Muscle layer of duodenum (tissue), 2 donors: ENCODE data around the gene PYGB.
"Not testable (repeated sequence)": the region's sequence is repeated elsewhere in the genome, so short reads cannot be mapped to it uniquely, and the experiment has no call there.

Source experiments
- H3K27ac ChIP-seq: one replicate; pipeline ENCODE4 v1.7.0; 2013; ENCODE audit warnings: mild to moderate bottlenecking, low read length
- H3K27me3 ChIP-seq: one replicate; pipeline ENCODE4 v1.7.0; 2013; ENCODE audit warnings: low read depth, mild to moderate bottlenecking, control low read depth, low read length
- H3K36me3 ChIP-seq, 2 donors: one replicate each; pipeline ENCODE4 v1.7.0; 2013; ENCODE audit warnings: low read length in 2 of 2, control low read depth in 1 of 2, mild to moderate bottlenecking in 1 of 2; ENCODE audit not compliant: insufficient read depth in 2 of 2, control insufficient read depth in 1 of 2
- H3K4me1 ChIP-seq, 2 donors: one replicate each; pipeline ENCODE4 v1.7.0; 2013; ENCODE audit warnings: low read length in 2 of 2, mild to moderate bottlenecking in 2 of 2, control low read depth in 1 of 2, moderate library complexity in 1 of 2; ENCODE audit not compliant: insufficient read depth in 2 of 2, control insufficient read depth in 1 of 2
- H3K4me3 ChIP-seq, 2 donors: one replicate each; pipeline ENCODE4 v1.7.0; 2013; ENCODE audit warnings: low read length in 2 of 2, low read depth in 1 of 2, mild to moderate bottlenecking in 1 of 2
- H3K9me3 ChIP-seq, 2 donors: one replicate each; pipeline ENCODE4 v1.7.0; 2013; ENCODE audit warnings: low read length in 2 of 2, control low read depth in 1 of 2, mild to moderate bottlenecking in 1 of 2; ENCODE audit not compliant: control insufficient read depth in 1 of 2
- donor health status: healthy.

PYGB gene

GRCh38 chr20:25325073-25325472, 77.2 kb downstream of the PYGB start:
- H3K4me1 ChIP-seq: peaks cover 0 to 6% of the 10 kb centered on the region in 2 donors
- no peaks in the 10 kb centered on the region for H3K9me3 ChIP-seq
- no peaks in the 10 kb centered on the region for H3K27me3 ChIP-seq
- no peak overlapping the region for H3K4me3 ChIP-seq
- no peak overlapping the region for H3K27ac ChIP-seq
- peaks cover 6 to 9% of the 10 kb centered on the region in 2 donors for H3K36me3 ChIP-seq

DNA sequence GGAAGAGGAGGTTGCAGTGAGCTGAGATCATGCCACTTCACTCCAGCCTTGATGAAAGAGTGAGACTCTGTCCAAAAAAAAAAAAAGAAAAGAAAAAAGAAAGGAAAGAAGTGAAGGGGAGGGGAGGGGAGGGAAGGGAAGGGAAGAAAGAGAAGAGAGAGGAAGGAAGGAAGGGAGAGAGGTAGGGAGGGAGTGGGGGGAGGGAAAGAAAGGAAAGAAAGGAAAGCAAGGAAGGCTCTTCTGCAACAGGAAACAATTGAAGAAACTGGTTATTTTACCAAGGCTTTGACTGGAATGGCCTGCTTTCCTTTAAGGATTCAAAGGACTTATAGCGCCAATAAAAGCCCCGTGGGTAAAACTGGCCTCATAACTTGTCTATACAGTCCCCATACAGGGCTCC, 78.1 kb downstream of the PYGB start:
- H3K27ac ChIP-seq: no peak overlapping the region
- no peaks in the 10 kb centered on the region for H3K9me3 ChIP-seq
- peaks cover 6 to 9% of the 10 kb centered on the region in 2 donors for H3K36me3 ChIP-seq
- no peak overlapping the region for H3K4me3 ChIP-seq
- peaks cover 0 to 6% of the 10 kb centered on the region in 2 donors for H3K4me1 ChIP-seq
- no peaks in the 10 kb centered on the region for H3K27me3 ChIP-seq

DNA sequence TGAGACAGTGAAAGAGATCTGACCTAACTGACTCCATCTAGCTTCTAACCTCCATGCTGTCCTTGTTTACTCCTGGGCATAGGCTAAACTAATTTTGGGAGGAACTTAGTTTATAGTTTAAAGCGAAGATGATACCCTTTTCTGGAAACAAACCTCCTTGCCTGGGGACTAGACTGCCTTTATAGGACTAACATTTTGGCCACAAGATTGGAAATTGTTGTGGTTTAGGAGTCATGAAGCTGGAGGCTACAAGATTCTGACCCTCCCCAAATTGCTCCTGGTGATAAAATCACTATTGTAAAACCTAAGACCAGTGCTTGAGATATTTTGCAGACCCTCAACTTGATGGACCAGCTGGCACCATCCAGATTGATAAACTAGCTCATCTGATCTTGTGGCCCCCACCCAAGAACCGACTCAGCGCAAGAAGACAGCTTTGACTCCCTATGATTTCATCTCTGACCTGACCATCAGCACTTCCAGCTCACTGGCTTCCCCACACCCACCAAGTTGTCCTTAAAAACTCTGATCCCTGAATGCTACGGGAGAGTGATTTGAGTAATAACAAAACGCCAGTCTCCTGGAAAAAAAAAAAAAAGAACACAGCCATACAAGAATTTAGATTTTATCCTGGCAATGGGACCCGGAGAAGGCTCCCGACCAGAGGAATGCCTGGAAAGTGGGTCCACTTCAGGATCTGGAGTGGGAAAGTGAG, 79.8 kb downstream of the PYGB start:
- peaks cover 0 to 6% of the 10 kb centered on the region in 2 donors for H3K4me1 ChIP-seq
- no peaks in the 10 kb centered on the region for H3K9me3 ChIP-seq
- H3K27me3 ChIP-seq: no peaks in the 10 kb centered on the region
- H3K4me3 ChIP-seq: no peak overlapping the region
- no peaks in the 10 kb centered on the region for H3K36me3 ChIP-seq
- H3K27ac ChIP-seq: no peak overlapping the region

DNA sequence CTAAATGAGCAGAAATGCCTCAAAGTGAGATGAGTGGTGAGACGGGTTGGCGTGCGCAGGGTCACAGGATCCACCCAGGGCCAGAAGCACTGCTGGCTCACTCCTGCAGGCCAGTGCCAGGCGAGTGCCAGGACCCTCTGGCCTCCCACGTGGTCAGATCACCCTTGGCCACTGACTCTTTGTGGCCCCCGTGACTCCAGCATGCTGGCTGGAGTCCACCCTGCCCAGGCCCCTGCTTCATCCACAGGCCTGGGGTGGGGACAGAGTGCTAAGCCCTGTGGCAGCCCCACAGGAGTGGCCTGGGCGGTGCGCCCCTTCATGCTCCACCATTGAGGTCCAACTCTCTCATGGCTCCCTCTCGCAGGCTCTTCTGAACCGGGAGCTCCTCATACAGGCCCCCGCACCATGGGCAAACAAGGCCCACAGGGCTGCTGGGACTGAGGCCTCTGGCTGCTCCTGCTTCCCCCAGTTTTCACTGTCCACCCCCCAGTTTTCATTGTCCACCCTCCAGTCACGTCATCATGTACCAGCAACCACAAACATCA, 81.1 kb downstream of the PYGB start:
- H3K36me3 ChIP-seq: no peaks in the 10 kb centered on the region
- H3K4me3 ChIP-seq: no peak overlapping the region
- no peak overlapping the region for H3K27ac ChIP-seq
- no peaks in the 10 kb centered on the region for H3K27me3 ChIP-seq
- H3K4me1 ChIP-seq: peaks cover 0 to 2% of the 10 kb centered on the region in 2 donors
- H3K9me3 ChIP-seq: no peaks in the 10 kb centered on the region

DNA sequence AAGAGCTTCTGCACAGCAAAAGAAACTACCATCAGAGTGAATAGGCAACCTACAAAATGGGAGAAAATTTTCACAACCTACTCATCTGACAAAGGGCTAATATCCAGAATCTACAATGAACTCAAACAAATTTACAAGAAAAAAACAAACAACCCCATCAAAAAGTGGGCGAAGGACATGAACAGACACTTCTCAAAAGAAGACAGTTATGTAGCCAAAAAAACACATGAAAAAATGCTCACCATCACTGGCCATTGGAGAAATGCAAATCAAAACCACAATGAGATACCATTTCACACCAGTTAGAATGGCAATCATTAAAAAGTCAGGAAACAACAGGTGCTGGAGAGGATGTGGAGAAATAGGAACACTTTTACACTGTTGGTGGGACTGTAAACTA, 87.1 kb downstream of the PYGB start:
- not testable (repeated sequence) for H3K27ac ChIP-seq, H3K4me1 ChIP-seq, H3K9me3 ChIP-seq, H3K36me3 ChIP-seq, H3K4me3 ChIP-seq, H3K27me3 ChIP-seq

- Histone ChIP-seq H3K4me3 (no peak overlapping the region), H3K27me3 (no peaks in the 10 kb centered on the region), H3K36me3 (no peaks in the 10 kb centered on the region), H3K27ac (no peak overlapping the region), H3K4me1 (no peaks in the 10 kb centered on the region), H3K9me3 (no peaks in the 10 kb centered on the region)
These were observed 88.9 kb downstream of the PYGB start for GRCh38 chr20:25336561-25337422.

DNA sequence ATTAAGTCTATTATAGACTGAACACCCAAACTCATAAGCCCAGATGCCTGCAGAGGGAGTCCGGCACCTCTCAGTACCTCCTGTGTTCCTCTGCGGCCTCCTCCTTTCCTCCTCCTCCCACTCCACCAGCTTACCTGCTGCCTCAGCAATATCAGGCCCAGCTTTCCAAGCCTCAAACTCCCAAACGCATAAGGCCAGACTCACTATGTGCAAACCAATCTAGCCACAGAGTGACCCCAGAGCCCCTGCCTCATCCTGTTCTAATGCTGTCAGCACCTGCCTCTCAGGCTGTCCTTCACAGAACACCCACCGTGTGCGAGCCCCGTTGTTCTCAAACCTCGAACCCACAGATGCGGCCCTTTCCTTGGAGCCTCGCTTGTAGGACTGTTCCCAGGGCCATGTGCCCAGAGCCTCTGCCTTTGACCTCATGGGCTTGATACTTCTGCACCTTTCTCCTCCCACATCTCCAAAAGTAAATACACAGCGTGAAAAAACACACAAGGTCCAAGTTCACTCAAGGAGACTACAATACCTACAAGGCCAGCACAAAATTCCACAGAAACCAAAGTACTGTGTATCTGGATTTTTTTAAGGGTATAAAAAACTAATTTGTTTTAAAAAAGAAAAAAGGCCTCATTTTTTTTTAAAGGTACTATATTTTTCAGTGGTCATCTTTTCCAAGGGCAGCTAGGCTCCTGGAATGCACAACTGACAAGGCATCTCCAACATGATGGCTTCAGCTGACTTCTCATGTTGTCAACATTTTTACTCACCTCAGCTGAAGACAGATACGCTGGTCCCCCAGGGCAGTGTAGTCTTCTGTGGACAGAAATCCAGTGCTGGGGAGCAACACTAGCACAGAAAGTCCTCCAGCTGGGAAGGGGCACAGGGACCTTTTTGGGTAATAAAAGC, 90.5 kb downstream of the PYGB start:
- Histone ChIP-seq H3K4me3 (no peak overlapping the region), H3K9me3 (no peaks in the 10 kb centered on the region), H3K36me3 (no peaks in the 10 kb centered on the region), H3K27me3 (no peaks in the 10 kb centered on the region), H3K4me1 (no peaks in the 10 kb centered on the region), H3K27ac (no peak overlapping the region)

GRCh38 chr20:25339608-25340007, 91.7 kb downstream of the PYGB start:
- Histone ChIP-seq H3K4me1 (no peaks in the 10 kb centered on the region), H3K27ac (no peak overlapping the region), H3K9me3 (no peaks in the 10 kb centered on the region), H3K27me3 (no peaks in the 10 kb centered on the region), H3K4me3 (no peak overlapping the region), H3K36me3 (no peaks in the 10 kb centered on the region)

GRCh38 chr20:25340380-25340779, 92.5 kb downstream of the PYGB start:
- H3K27ac ChIP-seq: no peak overlapping the region
- no peaks in the 10 kb centered on the region for H3K36me3 ChIP-seq
- no peaks in the 10 kb centered on the region for H3K4me1 ChIP-seq
- no peaks in the 10 kb centered on the region for H3K27me3 ChIP-seq
- H3K9me3 ChIP-seq: no peaks in the 10 kb centered on the region
- no peak overlapping the region for H3K4me3 ChIP-seq

DNA sequence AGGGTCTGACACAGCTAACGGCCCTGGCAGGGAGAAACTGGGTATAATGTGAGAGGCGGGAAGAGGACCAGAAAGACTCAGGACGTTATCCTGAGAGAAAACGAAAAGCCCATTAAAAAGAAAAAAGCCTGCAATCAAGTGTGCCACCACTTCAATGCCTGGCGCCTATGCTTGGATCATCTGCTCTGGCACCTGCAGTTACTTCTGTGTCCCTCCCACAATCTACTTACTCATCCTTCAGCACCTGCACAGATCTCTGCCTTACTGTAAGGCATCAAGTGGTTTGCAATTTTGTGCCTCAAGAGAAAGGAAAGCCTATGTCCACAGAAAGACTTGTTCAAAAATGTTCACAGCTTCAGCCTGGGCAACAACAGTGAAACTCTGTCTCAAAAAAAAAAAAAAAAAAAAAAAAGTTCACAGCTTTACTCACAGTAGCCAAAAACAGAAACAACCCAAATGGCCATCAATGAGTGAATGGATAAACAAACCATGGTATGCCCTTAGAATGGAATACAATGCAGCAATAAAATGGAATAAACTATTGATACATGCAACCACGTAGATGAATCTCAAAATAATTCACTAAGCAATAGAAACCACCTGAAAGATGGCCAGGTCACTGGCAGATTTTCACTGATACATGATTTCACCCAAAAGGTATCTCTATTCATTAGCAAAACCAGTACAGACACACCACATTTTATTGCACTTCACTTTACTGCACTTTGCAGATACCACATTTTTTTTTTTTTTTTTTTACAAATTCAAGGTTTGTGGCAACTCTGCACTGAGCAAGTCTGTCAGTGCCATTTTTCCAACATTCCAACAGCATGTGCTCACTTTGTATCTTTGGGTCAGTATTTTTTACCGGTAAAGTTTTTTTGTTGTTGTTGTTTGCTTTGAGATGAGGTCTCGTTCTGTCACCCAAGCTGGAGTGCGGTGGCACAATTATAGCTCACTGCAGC, 94.1 kb downstream of the PYGB start:
- Histone ChIP-seq H3K36me3 (no peaks in the 10 kb centered on the region), H3K27ac (no peak overlapping the region), H3K4me1 (no peaks in the 10 kb centered on the region), H3K4me3 (no peak overlapping the region), H3K27me3 (no peaks in the 10 kb centered on the region), H3K9me3 (no peaks in the 10 kb centered on the region)
